Mononuclear cell (primary cell): ENCODE measurements around the gene PGGHG. TPM values are rescaled to one million over a fixed set of nuclear protein-coding genes. Genes with fewer than 3 reads are reported as not detected.
"Not testable (repeated sequence)": the region's sequence is repeated elsewhere in the genome, so short reads cannot be mapped to it uniquely, and the experiment has no call there.

Source experiments
- H3K27me3 ChIP-seq: 2 replicates; pipeline ENCODE4 v1.6.0; 2011; ENCODE audit warnings: low read length, control low read depth; ENCODE audit not compliant: insufficient read depth
- H3K4me1 ChIP-seq: 2 replicates; pipeline ENCODE4 v1.5.1; 2011; ENCODE audit warnings: mild to moderate bottlenecking, low read length, control low read depth; ENCODE audit not compliant: insufficient read depth
- H3K4me3 ChIP-seq: 2 replicates; pipeline ENCODE4 v1.5.1; 2011; ENCODE audit warnings: mild to moderate bottlenecking, low read length, moderate library complexity
- H3K9me3 ChIP-seq: 2 replicates; pipeline ENCODE4 v1.5.1; 2011; ENCODE audit warnings: low read depth, mild to moderate bottlenecking, control low read depth, low read length
- total RNA-seq: library from RNA; depleted of rRNA; stranded (reverse); fragments of >200 nt; gene quantifications from one replicate; pipeline ENCODE4 v1.2.3, GENCODE V29; 2012

The PGGHG gene
- total RNA-seq, 1 donor, result 85.2 TPM

DNA sequence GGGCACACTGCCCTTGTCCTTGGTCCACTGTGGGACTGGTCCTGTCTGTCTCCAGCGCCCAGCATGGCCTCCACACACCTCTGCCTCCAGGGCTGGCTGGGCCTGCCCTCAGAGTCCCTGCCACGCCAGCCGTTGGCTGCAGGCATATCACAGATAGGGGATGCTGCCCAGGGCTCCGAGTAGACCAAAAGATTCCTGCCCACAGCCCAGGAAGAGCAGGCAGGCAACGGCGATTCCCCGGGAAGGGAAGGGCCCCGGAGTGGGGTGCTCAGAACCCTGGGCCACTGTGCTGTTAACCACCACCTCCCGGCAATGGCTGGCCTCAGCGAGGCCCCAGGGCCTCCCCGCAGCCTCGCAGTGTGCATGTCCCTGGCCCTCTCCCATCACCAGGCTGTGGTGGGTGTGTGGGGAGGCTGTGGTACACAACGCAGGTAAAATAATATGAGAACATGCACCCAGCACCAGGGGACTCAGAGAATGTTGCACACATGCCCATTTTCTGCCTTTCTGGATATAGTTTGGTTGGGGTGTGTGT is 8.2 kb downstream of the PGGHG start:
- Histone ChIP-seq H3K4me1 (peaks cover 19% of the 10 kb centered on the region), H3K9me3 (no peaks in the 10 kb centered on the region), H3K4me3 (no peak overlapping the region), H3K27me3 (no peaks in the 10 kb centered on the region)

DNA sequence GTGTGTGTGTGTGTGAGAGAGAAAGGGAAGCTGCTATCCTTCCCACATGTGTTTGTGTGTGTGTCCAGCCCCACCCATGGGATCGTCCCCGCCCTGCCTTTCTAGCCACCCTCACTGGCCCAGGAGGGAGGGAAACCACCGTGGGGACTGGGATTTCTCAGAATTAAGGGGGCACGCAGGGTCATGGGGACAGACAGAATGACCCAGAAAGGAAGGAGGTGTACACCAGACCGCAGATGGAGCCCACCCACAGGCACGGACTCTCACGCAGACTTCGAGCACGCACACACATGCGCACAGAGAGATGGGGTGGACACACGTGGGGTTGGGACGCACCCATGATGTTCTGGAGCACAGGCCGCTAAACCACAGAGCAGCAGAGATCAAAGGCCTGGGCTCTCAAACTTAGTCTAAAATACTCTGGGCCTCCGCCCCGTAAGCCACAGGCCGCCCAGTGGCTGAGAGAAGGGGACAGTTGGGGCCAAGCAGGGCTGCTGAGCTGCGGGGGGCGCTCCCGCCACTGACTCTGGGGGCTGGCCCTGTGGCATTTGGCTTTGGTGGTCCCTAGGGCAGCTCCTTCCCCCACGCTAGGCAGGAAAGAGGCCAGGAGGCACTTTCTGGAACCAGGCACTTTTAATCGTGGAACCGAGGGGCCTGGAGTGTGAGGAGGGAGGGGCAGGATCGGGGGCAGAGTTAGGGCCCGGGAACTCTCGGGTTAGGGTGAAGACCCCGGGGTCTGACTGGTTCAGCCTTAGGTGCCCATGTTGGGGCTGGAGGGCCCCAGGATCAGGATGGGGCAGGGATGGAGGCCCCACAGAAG is 8.9 kb downstream of the PGGHG start:
- Histone ChIP-seq H3K9me3 (no peaks in the 10 kb centered on the region), H3K4me1 (peaks cover 20% of the 10 kb centered on the region), H3K27me3 (no peaks in the 10 kb centered on the region), H3K4me3 (no peak overlapping the region)

DNA sequence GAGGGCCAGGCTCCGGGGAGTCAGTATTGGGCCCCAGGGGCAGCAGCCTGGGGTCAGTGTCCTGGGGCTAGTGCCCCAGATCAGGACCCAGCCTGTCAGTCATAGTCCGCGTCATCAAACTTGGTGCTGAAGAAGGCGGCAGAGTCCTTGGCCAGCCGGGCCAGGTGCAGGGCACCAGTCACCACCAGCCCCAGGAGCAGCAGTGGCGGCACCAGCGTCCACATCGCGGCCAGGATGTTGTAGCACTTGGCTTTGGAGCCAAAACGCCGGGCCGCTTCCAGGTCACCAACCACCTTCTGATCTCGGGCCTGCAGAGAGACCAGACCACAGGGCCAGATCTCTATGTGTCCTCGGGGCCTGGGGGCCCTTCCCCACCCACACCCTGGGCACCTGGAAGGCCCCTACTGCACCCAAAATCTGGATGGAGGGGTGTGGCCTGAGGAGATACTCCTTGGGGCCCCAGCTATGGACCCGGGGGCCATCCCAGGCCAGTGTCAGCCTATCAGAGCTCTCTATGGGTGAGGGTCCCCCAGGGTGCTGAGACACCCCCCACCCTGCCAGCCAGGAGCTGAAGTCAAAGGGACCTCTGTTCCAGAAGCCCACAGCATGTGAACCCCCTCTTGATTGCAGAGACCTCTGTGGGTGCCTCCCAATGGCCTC is 9.6 kb downstream of the PGGHG start:
- Histone ChIP-seq H3K27me3 (no peaks in the 10 kb centered on the region), H3K4me1 (peaks cover 27% of the 10 kb centered on the region), H3K9me3 (no peaks in the 10 kb centered on the region), H3K4me3 (no peak overlapping the region)

DNA sequence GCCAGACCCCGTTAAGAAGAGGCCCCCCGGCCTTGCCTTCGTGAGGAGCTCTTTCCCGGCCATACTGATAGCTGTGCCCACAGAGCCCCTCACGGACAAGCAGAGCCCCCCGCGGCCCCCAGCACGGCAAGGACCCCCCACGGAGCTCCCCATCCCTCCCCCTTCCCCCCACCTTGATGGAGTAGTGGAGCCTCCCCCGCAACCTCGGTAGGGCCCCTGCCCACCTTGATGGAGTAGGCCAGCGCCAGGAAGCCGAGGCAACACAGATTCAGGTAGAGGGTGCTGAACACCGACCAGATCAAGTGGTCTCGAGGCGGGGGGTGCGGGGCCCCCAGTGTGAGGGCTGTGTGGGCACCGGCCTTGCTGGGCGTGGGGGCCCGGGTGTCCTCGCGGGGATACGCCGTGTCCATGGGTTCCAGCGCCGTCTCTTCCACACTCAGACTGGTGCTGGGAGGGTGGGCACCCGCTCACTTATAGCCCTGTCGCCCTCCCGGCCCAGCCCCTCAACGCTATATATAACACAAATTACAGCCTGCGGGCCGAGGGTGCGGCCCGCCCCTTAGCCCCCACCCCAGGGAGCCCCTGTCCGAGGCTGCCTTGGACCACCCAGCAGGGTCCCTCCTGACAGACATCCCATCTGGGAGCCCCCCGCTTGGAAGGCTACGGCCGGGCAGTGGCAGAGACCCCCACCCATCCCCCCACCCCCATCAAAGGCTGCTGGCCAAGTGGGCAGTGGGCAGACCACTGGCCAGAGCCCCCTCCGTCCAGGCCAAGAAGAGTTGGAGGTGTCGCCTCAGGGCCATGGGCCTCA is 10.4 kb downstream of the PGGHG start, which contains the start of gene IFITM5:
IFITM5 (minus strand) TSS at position 446 of the 811 bp plus-strand sequence; CDS start at position 410, 36 bp downstream.
- Histone ChIP-seq H3K4me1 (peaks cover 32% of the 10 kb centered on the region), H3K4me3 (no peak within 1 kb of the TSS), H3K27me3 (no peaks in the 10 kb centered on the region), H3K9me3 (no peaks in the 10 kb centered on the region)

DNA sequence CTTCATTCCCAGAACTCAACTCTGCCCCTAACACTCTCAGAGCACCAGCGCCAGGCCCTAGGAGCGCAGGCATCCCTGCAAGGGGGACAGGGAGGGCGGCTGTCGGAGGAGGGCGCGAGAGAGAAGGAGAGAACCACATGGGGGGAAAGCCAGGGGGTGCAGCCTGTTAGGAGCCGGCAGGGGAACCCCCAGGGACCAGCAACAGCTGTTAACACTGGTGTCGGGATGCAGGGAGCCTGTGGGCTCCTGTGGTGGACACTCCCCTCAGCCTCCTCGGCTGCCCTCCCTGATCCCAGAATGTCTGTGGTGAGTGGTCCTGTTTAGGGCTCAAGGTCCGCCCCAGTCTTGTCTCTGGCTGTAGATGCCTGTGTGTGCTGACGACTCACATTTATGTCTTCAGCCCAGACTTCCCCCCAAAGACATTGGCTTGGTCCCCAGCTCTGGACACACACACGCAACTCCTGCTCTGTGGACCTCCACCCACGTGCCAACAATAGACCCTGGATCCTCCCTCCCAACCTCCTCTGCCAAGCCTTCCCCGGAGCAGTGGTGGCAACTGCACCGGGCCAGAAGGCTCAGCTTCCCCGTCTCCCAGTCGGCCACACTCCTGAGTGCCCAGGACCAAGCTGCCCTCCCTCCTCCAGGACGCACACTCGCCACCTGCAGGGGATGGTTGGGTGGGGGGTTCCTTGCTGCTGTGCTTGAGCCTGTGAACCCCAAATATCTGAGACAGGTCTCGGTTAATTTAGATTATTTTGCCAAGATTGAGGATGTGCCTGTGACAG is 11.2 kb downstream of the PGGHG start:
- peaks cover 40% of the 10 kb centered on the region for H3K4me1 ChIP-seq
- no peaks in the 10 kb centered on the region for H3K9me3 ChIP-seq
- H3K27me3 ChIP-seq, result no peaks in the 10 kb centered on the region
- H3K4me3 ChIP-seq, result no peak overlapping the region

DNA sequence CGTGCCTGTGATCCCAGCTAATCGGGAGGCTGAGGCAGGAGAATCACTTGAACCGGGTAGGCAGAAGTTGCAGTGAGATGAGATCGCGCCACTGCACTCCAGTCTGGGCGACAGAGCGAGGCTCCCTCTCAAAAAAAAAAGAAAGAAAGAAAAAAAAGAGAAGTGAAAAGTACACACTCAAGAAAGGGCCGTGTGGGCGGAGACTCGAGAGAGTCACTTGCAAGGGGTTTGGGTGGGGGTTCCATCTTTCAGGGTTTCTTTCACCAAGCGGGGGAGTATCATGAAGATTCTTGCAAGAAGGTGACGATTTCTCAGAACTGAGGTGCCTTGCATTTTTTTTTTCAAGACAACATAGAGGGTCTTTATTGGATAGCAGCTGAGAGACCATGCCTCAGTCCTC is 14.4 kb downstream of the PGGHG start:
- Histone ChIP-seq H3K27me3 (no peaks in the 10 kb centered on the region), H3K9me3 (no peaks in the 10 kb centered on the region), H3K4me3 (no peak overlapping the region), H3K4me1 (peaks cover 47% of the 10 kb centered on the region)

DNA sequence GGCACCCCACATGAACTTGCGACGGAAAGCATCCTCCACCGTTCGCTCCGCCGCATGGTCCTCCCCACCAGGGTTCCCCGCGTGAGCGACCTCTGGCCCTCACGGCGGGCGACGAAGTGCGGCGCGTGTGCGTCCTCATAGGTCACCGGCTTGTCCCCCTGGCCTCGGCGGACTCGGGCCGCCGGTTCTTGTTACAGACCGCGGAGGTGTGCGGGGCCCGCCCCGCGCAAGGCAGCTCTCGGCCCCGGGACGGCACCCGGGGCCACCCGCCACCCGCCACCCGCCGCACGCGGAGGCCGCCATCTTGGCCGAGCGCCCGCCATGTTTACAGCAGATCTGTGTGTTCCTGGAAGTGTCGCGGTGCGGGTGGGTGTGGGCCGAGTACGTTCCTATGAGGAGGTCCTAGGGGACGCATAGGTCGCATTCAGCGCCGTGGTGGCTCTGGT is 15.2 kb downstream of the PGGHG start:
- H3K9me3 ChIP-seq, result no peaks in the 10 kb centered on the region
- no peaks in the 10 kb centered on the region for H3K27me3 ChIP-seq
- H3K4me1 ChIP-seq, result peaks cover 48% of the 10 kb centered on the region
- H3K4me3 ChIP-seq, result no peak overlapping the region

DNA sequence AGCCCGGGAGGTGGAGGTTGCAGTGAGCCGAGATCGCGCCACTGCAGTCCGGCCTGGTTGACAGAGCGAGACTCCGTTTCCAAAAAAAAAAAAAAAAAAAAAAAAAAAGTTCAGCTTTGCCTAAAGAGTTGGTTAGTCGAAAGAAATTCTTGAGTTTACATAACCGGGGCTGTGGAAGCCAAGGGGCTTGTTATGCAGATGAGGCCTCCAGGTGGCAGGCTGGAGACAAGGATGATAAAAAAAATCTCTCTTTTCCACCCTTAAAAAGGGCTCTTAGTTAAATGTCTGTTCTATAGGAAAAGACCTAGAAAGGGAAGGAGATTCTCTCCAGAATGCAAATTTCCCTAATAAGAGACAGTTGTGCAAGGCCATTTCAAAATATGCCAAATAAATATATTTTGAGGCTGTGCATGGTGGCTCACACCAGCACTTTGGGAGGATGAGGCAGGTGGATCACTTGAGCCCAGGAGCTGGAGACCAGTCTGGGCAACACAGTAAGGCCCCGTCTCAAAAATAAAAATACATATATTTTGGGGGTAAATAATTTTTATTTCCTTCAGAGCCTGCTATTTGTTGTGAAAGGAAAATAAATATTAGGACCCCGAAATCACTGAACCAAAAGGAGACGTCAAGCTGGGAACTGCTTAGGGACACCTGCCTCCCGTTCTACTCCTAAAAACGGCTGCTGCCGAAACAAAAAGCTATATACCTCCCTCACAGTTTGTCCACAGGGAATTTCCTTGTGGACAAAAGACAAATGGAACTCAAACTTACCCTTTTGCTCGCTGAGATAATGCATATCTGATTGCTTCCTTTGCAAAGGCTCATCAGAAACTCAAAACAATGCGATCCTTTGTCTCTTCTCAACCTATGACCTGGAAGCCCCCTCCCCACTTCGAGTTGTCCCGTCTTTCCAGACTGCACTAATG is 16.3 kb downstream of the PGGHG start:
- Histone ChIP-seq H3K27me3 (no peaks in the 10 kb centered on the region), H3K9me3 (no peaks in the 10 kb centered on the region), H3K4me1 (peaks cover 59% of the 10 kb centered on the region), H3K4me3 (no peak overlapping the region)

DNA sequence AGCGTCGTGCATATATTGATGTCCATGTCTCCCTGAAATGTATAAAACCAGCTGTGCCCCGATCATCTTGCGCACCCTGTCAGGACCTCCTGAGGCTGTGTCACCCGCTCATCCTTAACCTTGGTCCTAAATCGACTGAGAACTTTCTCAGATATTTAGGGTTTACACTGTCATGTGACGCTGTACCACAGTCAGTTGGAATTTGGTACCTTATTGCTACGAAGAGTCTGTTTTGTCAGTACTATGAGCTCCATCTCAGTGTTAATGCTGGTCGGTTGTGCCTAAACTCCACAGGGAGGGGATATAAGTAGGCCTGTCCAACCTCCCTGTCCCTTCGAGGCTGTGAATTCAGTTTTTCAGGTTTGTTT is 16.9 kb downstream of the PGGHG start:
- peaks cover 59% of the 10 kb centered on the region for H3K4me1 ChIP-seq
- no peaks in the 10 kb centered on the region for H3K9me3 ChIP-seq
- no peak overlapping the region for H3K4me3 ChIP-seq
- no peaks in the 10 kb centered on the region for H3K27me3 ChIP-seq

DNA sequence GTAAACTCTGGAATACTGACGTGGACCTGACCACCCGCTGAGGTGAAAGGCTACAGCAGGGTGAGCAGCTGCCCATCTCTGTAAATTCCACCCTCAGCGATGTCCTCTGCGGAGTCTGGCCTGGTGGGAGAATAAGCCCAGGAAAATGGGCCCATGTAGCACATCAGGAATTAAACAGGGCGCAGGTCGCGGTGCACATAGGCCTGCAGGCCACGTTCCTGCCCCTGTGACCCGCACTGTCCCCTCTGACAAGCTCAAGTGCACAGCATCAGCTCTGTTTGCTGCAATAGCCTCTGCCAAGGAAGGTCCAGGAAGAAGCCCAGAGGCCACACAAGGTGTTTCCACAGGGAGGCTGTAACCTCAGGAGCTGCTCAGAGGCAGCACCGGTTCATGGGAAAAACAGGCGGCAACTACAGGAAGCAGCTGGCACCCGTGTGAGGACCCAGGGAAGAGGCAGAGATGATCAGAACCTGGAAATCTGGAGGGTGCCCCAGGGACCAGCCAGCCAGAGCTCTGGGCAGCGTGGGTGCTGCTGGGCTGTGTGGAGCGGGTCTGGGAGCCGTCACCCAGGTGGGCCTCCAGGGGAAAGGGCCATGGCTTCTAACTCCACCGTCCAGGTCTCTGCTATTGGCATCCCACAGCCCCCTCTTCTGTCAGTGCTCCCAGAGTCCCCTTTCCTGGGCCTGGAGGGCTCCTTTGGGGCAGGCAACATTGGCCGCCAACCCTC is 17.9 kb downstream of the PGGHG start:
- Histone ChIP-seq H3K9me3 (no peaks in the 10 kb centered on the region), H3K4me1 (peaks cover 62% of the 10 kb centered on the region), H3K4me3 (no peak overlapping the region), H3K27me3 (no peaks in the 10 kb centered on the region)

DNA sequence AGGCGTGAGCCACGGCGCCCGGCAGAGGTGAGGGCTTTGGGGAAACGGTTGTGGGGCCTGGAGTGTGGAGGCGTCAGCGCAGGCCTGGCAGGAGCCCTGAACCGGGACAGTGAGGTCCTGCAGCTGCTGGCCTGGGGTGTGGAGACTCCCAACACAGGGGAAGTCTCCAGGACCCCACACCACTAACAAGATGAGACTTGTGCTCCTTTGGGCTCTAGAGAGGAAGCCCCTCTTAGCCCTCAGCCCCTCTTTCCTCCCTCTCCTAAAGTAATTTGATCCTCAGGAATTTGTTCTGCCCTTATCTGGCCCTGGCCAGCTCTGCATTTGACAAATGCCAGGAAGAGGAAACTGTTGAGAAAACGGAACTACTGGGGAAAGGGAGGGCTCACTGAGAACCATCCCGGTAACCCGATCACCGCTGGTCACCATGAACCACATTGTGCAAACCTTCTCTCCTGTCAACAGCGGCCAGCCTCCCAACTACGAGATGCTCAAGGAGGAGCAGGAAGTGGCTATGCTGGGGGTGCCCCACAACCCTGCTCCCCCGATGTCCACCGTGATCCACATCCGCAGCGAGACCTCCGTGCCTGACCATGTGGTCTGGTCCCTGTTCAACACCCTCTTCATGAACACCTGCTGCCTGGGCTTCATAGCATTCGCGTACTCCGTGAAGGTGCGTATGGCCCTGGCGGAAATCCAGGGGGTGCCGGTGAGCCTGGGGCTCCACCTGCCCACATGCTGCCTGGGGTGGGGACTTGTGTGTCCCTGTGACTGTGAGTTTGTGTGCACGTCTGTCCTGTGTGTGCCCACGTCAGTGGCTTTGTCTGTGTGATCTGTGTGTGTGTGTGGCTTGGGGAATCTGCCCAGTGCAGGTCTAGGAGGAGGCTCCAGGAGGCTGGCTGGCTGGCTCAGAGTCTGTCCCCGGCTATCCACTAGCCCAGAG is 19.1 kb downstream of the PGGHG start, which contains the start of gene IFITM2:
IFITM2 (plus strand) TSS at position 51 of the 943 bp plus-strand sequence; CDS start at position 428, 377 bp downstream.
- H3K27me3 ChIP-seq, H3K9me3 ChIP-seq: not testable (repeated sequence)
- Histone ChIP-seq H3K4me1 (peaks cover 71% of the 10 kb centered on the region), H3K4me3 (peak within 1 kb of the TSS; percentile 48)
